T-cell (primary cell): Measurements from ENCODE around the gene USB1. TPM values are rescaled to one million over a fixed set of nuclear protein-coding genes. Genes with fewer than 3 reads are reported as not detected.

Source experiments
- ATAC-seq, 4 experiments: fragments of 200-7000 bp in 3 of 4; fragments of 150-1000 bp in 1 of 4; cut with Tn5 transposase; replicated peaks in 1 of 4; 1 replicate in 3 of 4; 2 replicates in 1 of 4; pipeline ENCODE4 v1.10.0; 2021; ENCODE audit warnings: moderate library complexity in 3 of 4, mild to moderate bottlenecking in 2 of 4, moderate number of reproducible peaks in 1 of 4
- CTCF ChIA-PET, 2 donors: fragments of 300-600 bp; sonication (Branson Sonifier 250); formaldehyde crosslinking; loops; one replicate each; lab custom pipeline; 2022; ENCODE audit warnings: antibody characterized with exemption in 2 of 2; lab: Charles Lee
- POLR2A ChIA-PET, 2 donors: fragments of 300-600 bp; sonication (Branson Sonifier 250); formaldehyde crosslinking; loops; one replicate each; lab custom pipeline; 2022; ENCODE audit warnings: antibody characterized with exemption in 2 of 2; lab: Charles Lee
- DNase-seq, 35 experiments: peaks; one replicate each; pipeline versions ENCODE4 v3.0.0 to v3.0.0-alpha.2; 2013 to 2023
- H3K27ac ChIP-seq: one replicate; pipeline ENCODE4 v1.5.1; 2013; ENCODE audit warnings: low read length
- H3K27me3 ChIP-seq, 2 experiments: replicated peaks in 1 of 2; 1 replicate in 1 of 2; 2 replicates in 1 of 2; pipeline versions ENCODE4 v1.6.1 to v1.7.0; 2013; ENCODE audit warnings: low read length in 1 of 2, mixed read lengths in 1 of 2; ENCODE audit not compliant: control insufficient read depth in 2 of 2, insufficient read depth in 2 of 2; ENCODE audit errors: extremely low read depth in 1 of 2
- H3K36me3 ChIP-seq, 2 donors: 1 replicate in 1 of 2; 2 replicates in 1 of 2; pipeline versions ENCODE4 v1.6.1 to v1.7.0; 2013; ENCODE audit warnings: low read length in 1 of 2; ENCODE audit not compliant: control insufficient read depth in 2 of 2, insufficient read depth in 1 of 2; ENCODE audit errors: extremely low read depth in 1 of 2
- H3K4me1 ChIP-seq, 2 experiments: 1 replicate in 1 of 2; 2 replicates in 1 of 2; pipeline versions ENCODE4 v1.6.1 to v1.7.0; 2013; ENCODE audit warnings: low read length in 2 of 2, mixed read lengths in 1 of 2; ENCODE audit not compliant: insufficient read depth in 2 of 2, control insufficient read depth in 1 of 2; ENCODE audit errors: extremely low read depth in 1 of 2
- H3K4me3 ChIP-seq, 2 donors: 1 replicate in 1 of 2; 2 replicates in 1 of 2; pipeline versions ENCODE4 v1.5.1 to v1.7.0; 2013; ENCODE audit warnings: mild to moderate bottlenecking in 2 of 2, low read length in 1 of 2, moderate library complexity in 1 of 2; ENCODE audit not compliant: control insufficient read depth in 1 of 2; ENCODE audit errors: extremely low read depth in 1 of 2
- H3K9me3 ChIP-seq: 2 replicates; pipeline ENCODE4 v1.7.0; 2013
- H3K27ac Mint-ChIP-seq, 2 donors: one replicate each; pipeline ENCODE4 v1.8.0; 2020 to 2021; ENCODE audit warnings: mild to moderate bottlenecking in 2 of 2, mixed read lengths in 2 of 2
- H3K27me3 Mint-ChIP-seq, 2 donors: one replicate each; pipeline ENCODE4 v1.8.0; 2021 to 2022; ENCODE audit warnings: mixed read lengths in 2 of 2
- H3K36me3 Mint-ChIP-seq: one replicate; pipeline ENCODE4 v1.8.0; 2021; ENCODE audit warnings: mixed read lengths
- H3K4me1 Mint-ChIP-seq, 3 donors: one replicate each; pipeline ENCODE4 v1.8.0; 2020 to 2022; ENCODE audit warnings: mixed read lengths in 3 of 3, mild to moderate bottlenecking in 1 of 3
- H3K4me3 Mint-ChIP-seq, 3 donors: one replicate each; pipeline ENCODE4 v1.8.0; 2020 to 2022; ENCODE audit warnings: mild to moderate bottlenecking in 3 of 3, mixed read lengths in 3 of 3, moderate library complexity in 3 of 3
- H3K9me3 Mint-ChIP-seq, 3 donors: one replicate each; pipeline ENCODE4 v1.8.0; 2020 to 2022; ENCODE audit warnings: mixed read lengths in 3 of 3
- WGBS: methylation state at CpG from one replicate; pipeline ENCODE4 v1.1.5; 2013; ENCODE audit warnings: missing lambda C conversion rate; ENCODE audit not compliant: insufficient coverage; 5-methylcytosine and 5-hydroxymethylcytosine counted together
- total RNA-seq, 35 experiments: library from RNA in 6 of 35; stranded (reverse) in 6 of 35; fragments of 120-200 nt in 1 of 35; gene quantifications; one replicate each; pipeline versions ENCODE4 v1.2.1 to v1.2.4 and lab custom pipeline; 2013 to 2026

USB1 gene
- total RNA-seq, 5 donors from 2014 or later (not counting 1 experiment from before 2014, with no cell fraction given), result 31.7 to 44.2 (median 41.3) TPM

- Mint-ChIP-seq H3K4me3 (peak overlapping the region in 1 of 3 donors; percentile 28), H3K36me3 (no peaks in the 10 kb centered on the region), H3K9me3 (no peaks in the 10 kb centered on the region), H3K4me1 (peaks cover 11 to 17% (median 13%) of the 10 kb centered on the region in 3 donors), H3K27me3 (peaks cover 4 to 13% of the 10 kb centered on the region in 2 donors), H3K27ac (no peak overlapping the region)
- H3K9me3 ChIP-seq, result no peaks in the 10 kb centered on the region
- no peaks in the 10 kb centered on the region for H3K36me3 ChIP-seq
- H3K4me1 ChIP-seq, result peaks cover 2 to 30% of the 10 kb centered on the region in 2 experiments
- ChIA-PET POLR2A (no interaction called here), CTCF (interaction anchor here (0.6 to 1.2 kb wide), 2 partner anchors 9 to 204 kb away, joined by 3 to 5 read pairs; no protein-coding TSS in a partner anchor)
- no peak overlapping the region for H3K4me3 ChIP-seq
- no peak overlapping the region for H3K27ac ChIP-seq
- ATAC-seq (no peak), DNase-seq (peak in 1 of 35 experiments; percentile 11)
- WGBS, result 62% methylated on average over 4 of the region's 6 CpGs
- peaks cover 0 to 37% of the 10 kb centered on the region in 2 experiments for H3K27me3 ChIP-seq
These were observed 27.4 kb downstream of the USB1 start for GRCh38 chr16:58028541-58029070.

GRCh38 chr16:58029410-58029809, 28.2 kb downstream of the USB1 start:
- WGBS, result 43% methylated on average over 1 of the region's 2 CpGs
- no peak for DNase-seq
- H3K9me3 ChIP-seq, result no peaks in the 10 kb centered on the region
- no peak overlapping the region for H3K27ac ChIP-seq
- H3K4me1 ChIP-seq, result peaks cover 2 to 24% of the 10 kb centered on the region in 2 experiments
- ChIA-PET CTCF (no interaction called here), POLR2A (no interaction called here)
- H3K36me3 ChIP-seq, result no peaks in the 10 kb centered on the region
- peaks cover 7 to 10% (median 7%) of the 10 kb centered on the region in 3 donors for H3K4me1 Mint-ChIP-seq
- H3K4me3 Mint-ChIP-seq, result no peak overlapping the region
- peaks cover 0 to 37% of the 10 kb centered on the region in 2 experiments for H3K27me3 ChIP-seq
- H3K9me3 Mint-ChIP-seq, result no peaks in the 10 kb centered on the region
- no peak for ATAC-seq
- no peak overlapping the region for H3K27ac Mint-ChIP-seq
- no peaks in the 10 kb centered on the region for H3K36me3 Mint-ChIP-seq
- H3K27me3 Mint-ChIP-seq, result peaks cover 4 to 13% of the 10 kb centered on the region in 2 donors
- no peak overlapping the region for H3K4me3 ChIP-seq

GRCh38 chr16:58030136-58030840, 29.1 kb downstream of the USB1 start:
- no peaks in the 10 kb centered on the region for H3K9me3 Mint-ChIP-seq
- H3K36me3 ChIP-seq, result no peaks in the 10 kb centered on the region
- peaks cover 0 to 15% of the 10 kb centered on the region in 2 experiments for H3K4me1 ChIP-seq
- peaks cover 0 to 29% of the 10 kb centered on the region in 2 experiments for H3K27me3 ChIP-seq
- peaks cover 0 to 3% (median 0%) of the 10 kb centered on the region in 3 donors for H3K4me1 Mint-ChIP-seq
- no peaks in the 10 kb centered on the region for H3K36me3 Mint-ChIP-seq
- H3K9me3 ChIP-seq, result no peaks in the 10 kb centered on the region
- H3K4me3 ChIP-seq, result no peak overlapping the region
- ChIA-PET CTCF (no interaction called here), POLR2A (no interaction called here)
- H3K27me3 Mint-ChIP-seq, result peaks cover 4 to 9% of the 10 kb centered on the region in 2 donors
- no peak overlapping the region for H3K27ac ChIP-seq
- H3K4me3 Mint-ChIP-seq, result no peak overlapping the region
- no peak for ATAC-seq
- 85% methylated on average over 9 of the region's 11 CpGs for WGBS
- DNase-seq, result no peak
- H3K27ac Mint-ChIP-seq, result no peak overlapping the region

- no peaks in the 10 kb centered on the region for H3K36me3 ChIP-seq
- H3K4me3 ChIP-seq, result no peak overlapping the region
- peaks cover 4 to 9% of the 10 kb centered on the region in 2 donors for H3K27me3 Mint-ChIP-seq
- no peaks in the 10 kb centered on the region for H3K9me3 Mint-ChIP-seq
- H3K9me3 ChIP-seq, result no peaks in the 10 kb centered on the region
- no peak overlapping the region for H3K27ac Mint-ChIP-seq
- WGBS, result 100% methylated on average over 1 of the region's 14 CpGs
- ChIA-PET POLR2A (no interaction called here), CTCF (no interaction called here)
- no peak overlapping the region for H3K4me3 Mint-ChIP-seq
- no peak for DNase-seq
- H3K4me1 Mint-ChIP-seq, result peaks cover 0 to 3% (median 0%) of the 10 kb centered on the region in 3 donors
- no peak overlapping the region for H3K27ac ChIP-seq
- no peaks in the 10 kb centered on the region for H3K36me3 Mint-ChIP-seq
- ATAC-seq, result no peak
- peaks cover 0 to 13% of the 10 kb centered on the region in 2 experiments for H3K4me1 ChIP-seq
- peaks cover 0 to 27% of the 10 kb centered on the region in 2 experiments for H3K27me3 ChIP-seq
These were observed 30.0 kb downstream of the USB1 start for GRCh38 chr16:58031016-58031800.

GRCh38 chr16:58032710-58033293, 31.6 kb downstream of the USB1 start:
- Mint-ChIP-seq H3K36me3 (no peaks in the 10 kb centered on the region), H3K4me3 (no peak overlapping the region), H3K4me1 (peaks cover 0 to 3% (median 0%) of the 10 kb centered on the region in 3 donors), H3K27me3 (peaks cover 4 to 9% of the 10 kb centered on the region in 2 donors), H3K27ac (no peak overlapping the region), H3K9me3 (no peaks in the 10 kb centered on the region)
- no peak overlapping the region for H3K27ac ChIP-seq
- ChIA-PET CTCF (no interaction called here), POLR2A (no interaction called here)
- DNase-seq (no peak), ATAC-seq (no peak)
- H3K4me3 ChIP-seq, result no peak overlapping the region
- H3K27me3 ChIP-seq, result peaks cover 0 to 11% of the 10 kb centered on the region in 2 experiments
- H3K4me1 ChIP-seq, result no peaks in the 10 kb centered on the region
- no peaks in the 10 kb centered on the region for H3K9me3 ChIP-seq
- H3K36me3 ChIP-seq, result no peaks in the 10 kb centered on the region
- 93% methylated on average over 4 of the region's 15 CpGs for WGBS
